ENCODE data around the gene ST6GALNAC5. TPM values are rescaled to one million over a fixed set of nuclear protein-coding genes. Genes with fewer than 3 reads are reported as not detected.

ST6GALNAC5 gene
- total RNA-seq, 1 donor from 2014 or later: not detected

DNA sequence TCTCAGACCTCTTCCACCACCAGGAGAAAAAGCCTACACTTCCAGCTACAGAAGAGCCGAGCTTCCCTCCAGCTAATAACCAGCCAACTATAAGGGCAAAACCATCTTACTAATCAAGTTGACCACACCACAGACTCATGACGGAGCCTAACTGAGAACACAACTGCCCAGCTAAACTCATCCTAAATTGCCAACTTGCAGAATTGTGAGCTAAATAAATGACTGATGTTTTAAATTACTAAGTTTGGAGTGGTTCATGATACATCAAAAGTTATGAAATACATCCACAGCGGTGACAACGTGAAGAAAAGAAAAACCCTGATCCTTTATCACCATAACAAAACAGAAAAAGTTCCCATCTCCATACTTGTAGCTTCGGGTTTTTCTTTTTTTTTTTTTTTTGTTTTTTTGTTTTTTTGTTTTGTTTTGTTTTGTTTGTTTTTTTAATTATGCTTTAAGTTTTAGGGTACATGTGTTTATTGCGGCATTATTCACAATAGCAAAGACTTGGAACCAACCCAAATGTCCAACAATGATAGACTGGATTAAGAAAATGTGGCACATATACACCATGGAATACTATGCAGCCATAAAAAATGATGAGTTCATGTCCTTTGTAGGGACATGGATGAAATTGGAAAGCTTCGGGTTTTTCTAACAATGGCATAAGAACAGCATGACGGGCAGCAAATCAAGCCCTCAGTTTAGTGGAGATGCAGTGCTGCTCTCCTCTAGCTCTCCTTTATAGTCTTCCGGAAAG is 229.4 kb downstream of the ST6GALNAC5 start:
- ATAC-seq (no peak), DNase-seq (ENCODE audit: low spot score) (no peak)

GRCh38 chr1:77100875-77101274 is 233.6 kb downstream of the ST6GALNAC5 start:
- DNase-seq (ENCODE audit: low spot score) (no peak), ATAC-seq (no peak)

- ATAC-seq (no peak), DNase-seq (ENCODE audit: low spot score) (no peak)
These were observed 236.2 kb downstream of the ST6GALNAC5 start for GRCh38 chr1:77103486-77103885.

DNA sequence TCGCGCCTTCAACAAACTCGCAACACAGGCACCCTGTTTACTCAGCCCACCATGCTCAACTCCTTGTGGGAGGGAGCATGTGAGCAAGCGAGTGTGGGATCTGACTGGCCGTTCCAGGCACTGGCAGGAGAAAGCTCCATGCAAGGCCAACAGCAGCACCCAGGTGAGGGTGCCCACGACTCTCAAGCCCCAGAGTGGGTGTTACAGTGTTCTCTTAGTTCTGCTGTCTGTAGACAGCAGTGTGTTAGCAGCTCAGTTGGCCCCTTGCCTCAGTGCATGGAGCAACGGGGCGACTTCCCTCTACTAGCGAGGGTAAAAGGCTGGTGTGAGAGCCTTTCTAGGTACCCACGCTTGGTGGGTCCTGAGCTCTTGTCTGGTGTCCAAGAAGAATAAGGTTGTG is 237.4 kb downstream of the ST6GALNAC5 start:
- no peak for DNase-seq (ENCODE audit: low spot score)
- no peak for ATAC-seq
